ENCODE results near the gene DSCAM.

DNA sequence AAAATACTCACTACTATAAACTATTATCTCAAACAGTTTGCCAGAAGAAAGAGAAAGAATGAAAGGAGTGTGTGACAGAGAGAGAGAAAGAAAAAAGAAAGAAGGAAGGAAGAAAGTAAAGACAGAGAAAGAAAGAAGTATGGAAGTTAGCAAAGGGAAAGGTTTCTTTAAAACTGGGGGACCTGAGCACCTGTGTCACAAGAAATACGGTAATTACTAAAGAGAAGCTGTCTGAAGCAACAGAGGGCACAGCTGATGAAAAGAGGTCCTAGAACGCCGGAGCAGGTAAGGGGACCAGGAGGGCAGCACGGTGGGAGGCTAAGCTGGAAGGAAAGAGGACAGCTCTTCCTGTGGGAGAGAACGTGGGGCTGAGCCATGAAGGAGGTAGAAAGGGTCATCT is 163.6 kb downstream of the DSCAM start:
- TF ChIP-seq, protein P1, sequence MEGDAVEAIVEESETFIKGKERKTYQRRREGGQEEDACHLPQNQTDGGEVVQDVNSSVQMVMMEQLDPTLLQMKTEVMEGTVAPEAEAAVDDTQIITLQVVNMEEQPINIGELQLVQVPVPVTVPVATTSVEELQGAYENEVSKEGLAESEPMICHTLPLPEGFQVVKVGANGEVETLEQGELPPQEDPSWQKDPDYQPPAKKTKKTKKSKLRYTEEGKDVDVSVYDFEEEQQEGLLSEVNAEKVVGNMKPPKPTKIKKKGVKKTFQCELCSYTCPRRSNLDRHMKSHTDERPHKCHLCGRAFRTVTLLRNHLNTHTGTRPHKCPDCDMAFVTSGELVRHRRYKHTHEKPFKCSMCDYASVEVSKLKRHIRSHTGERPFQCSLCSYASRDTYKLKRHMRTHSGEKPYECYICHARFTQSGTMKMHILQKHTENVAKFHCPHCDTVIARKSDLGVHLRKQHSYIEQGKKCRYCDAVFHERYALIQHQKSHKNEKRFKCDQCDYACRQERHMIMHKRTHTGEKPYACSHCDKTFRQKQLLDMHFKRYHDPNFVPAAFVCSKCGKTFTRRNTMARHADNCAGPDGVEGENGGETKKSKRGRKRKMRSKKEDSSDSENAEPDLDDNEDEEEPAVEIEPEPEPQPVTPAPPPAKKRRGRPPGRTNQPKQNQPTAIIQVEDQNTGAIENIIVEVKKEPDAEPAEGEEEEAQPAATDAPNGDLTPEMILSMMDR (IDR thresholded peaks at IDR 0.05), result no peak
- TF ChIP-seq EZH2 (IDR thresholded peaks at IDR 0.05; ENCODE audit: borderline replicate concordance, insufficient read depth, low read depth, low read length, poor library complexity, severe bottlenecking), result no peak
